HG03196 (cell line): ENCODE measurements around the gene RABAC1.
"Not testable (repeated sequence)": the region's sequence is repeated elsewhere in the genome, so short reads cannot be mapped to it uniquely, and the experiment has no call there.

Experiments used
- ATAC-seq: cut with Tn5 transposase; IDR thresholded peaks from one replicate; pipeline ENCODE4 v1.9.1; 2021; ENCODE audit not compliant: unreplicated experiment

RABAC1 gene

DNA sequence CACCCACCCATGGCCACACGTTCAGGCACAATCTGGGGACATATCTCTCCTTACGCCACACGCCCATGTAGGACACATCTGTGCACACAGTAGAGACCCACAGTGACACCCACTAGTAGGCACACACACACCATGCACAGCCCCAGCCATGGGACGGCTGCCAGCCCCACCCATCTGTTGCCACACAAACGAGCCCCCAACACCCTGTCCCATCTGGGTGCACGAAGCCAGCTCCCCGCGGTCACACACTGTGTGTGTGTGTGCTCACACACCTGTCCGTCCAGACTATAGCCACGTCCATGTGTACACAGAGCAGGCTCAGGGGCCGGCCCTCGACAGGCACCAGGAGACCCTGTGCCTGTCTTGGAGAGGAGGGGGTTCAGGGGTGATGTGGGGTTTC, 41.4 kb downstream of the RABAC1 start:
- ATAC-seq = no peak

DNA sequence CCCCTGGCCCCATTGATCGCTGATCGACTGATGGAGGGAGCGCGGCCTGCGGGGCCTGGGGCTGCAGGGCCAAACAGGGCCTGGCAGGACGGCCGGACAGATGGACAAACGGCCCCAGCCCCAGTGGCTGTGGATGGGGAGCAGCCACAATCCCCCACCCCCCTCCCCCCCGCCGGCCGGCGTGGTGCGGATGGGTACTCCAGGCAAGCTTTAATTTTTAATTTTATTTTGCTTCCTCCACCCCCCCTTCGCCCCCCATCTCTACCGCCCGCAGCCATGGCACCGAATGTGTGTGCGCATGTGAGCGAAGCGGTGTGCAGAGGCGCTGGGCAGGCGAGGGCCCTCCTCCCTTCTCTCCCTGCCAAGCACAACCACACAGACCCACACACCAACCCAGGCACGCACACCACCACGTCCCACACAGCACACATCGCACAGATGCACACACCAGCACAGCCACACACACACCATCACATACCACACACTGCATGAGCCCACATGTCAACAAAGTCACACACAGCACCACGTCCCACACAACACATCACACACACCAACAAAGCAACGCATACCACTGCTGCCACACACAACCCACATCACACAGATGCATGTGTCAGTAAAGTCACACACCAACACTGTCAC, 43.2 kb downstream of the RABAC1 start:
- ATAC-seq = no peak

DNA sequence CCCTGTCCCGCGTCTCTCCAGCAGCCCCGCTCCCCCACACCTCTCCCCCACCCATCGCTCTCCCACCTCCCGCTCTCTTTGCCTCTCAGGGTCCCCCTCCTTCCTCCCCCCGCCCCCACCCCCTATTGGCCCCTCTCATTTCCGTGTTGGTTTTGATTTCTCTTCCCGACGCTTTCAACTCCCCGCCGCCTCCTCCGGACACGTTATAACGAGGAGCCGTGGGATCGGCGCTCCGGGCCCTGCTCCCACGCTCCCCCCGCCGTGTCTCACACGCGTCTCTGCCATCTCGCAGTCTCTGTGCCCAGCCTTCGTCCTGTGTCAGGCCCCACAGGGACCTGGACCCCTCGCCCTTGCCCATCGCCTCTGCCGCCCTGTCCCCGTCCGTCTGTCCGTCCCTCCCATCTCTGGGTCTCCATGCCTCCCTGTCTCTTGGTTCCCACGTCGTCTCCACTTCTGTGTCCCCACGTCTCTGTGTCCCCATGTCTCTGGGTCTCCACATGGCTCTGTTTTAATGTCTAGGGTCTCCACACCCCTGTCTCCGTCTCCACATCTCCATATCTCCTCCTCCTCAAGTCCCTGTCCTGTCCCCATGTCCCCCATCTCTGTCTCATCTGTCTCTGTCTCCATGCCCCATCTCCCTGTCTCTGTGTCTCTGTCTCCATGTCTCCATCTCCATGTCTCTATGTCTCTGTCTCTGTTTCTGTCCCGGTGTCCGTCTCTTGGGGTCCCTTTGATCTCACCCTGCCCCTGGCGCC, 43.9 kb downstream of the RABAC1 start:
- ATAC-seq = no peak

DNA sequence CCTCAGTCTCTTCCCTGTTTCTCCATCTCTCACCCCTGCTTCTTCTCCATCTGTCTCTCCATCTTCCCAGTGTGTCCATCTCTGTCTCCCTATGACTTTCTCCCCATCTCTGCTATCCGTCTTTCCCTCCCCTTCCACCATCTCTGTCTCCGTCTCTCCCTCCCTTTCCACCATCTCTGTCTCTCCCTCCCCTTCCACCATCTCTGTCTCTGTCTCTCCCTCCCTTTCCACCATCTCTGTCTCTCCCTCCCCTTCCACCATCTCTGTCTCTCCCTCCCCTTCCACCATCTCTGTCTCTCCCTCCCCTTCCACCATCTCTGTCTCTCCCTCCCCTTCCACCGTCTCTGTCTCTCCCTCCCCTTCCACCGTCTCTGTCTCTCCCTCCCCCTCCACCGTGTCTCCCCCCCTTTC, 44.7 kb downstream of the RABAC1 start:
- not testable (repeated sequence) for ATAC-seq

DNA sequence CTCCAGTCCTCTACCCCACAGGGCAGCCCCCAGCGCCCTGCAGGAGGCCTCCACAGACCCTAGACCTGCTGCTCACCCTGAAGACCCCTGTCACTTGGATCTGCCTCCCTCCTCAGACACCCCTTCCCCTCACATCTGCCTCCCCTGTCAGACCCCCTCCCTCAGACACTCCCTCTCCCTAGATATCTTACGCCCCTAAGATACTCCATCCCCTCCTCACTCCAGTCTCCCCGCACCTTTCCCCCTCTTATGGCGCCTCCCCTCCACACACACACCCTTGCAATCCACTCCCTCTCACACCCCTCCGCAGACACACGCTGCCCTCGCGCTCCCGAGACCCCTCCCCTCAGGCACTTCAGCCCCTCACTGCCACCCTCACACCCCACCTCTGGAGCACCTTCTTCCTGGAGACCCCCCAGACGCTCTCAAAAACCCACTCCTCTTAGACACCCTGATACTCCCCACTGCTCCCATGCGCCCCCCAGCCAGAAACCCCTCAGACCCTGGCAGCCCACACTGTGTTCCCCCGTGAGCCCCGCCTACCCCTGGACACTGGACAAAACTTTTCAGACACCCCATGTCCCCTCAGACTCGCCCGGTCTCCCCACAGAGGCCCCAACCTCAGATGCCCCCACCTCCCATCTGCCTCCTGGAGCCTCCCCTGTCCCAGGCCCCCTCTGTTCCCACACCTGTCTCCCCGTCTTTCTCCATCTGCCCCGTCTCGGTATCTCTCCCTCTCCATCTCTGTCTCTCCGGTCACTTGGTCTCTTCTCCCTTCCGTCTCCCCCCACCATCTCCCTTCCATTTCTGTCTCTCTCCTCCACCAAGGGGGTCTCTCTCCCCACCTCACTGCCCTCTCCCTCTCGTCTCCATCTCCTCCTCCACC, 45.3 kb downstream of the RABAC1 start:
- no peak for ATAC-seq

DNA sequence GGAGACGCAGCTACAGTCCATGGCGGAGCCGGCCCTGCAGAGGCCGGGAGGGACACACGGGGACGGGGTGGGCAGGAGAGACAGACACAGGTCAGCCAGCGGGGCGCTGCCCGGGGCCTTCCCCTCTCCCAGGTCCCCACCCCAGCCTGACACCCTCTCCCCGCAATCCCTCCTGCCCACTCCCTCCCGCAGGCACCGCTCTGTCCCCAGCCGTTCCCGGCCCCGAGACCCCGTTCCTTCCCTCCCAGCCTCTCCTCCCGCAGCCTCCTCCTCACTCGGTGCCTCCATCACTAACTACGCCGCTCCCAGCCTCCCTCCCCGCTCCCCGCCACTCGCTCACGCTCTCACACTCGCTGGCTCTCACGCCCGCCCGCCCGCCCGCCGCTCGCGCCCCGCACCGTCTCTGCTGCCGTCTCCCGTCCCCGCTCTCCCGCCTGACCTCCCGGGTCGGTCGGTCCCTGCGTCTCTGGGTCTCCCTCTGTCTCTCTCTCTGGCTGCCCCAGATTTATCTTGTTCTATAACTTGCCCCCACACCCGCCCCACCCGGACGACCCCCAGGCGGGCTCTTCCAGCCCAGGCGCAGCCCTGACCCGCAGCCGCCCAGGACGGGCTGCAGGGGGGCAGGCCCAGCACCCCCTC, 46.1 kb downstream of the RABAC1 start:
- no peak for ATAC-seq

DNA sequence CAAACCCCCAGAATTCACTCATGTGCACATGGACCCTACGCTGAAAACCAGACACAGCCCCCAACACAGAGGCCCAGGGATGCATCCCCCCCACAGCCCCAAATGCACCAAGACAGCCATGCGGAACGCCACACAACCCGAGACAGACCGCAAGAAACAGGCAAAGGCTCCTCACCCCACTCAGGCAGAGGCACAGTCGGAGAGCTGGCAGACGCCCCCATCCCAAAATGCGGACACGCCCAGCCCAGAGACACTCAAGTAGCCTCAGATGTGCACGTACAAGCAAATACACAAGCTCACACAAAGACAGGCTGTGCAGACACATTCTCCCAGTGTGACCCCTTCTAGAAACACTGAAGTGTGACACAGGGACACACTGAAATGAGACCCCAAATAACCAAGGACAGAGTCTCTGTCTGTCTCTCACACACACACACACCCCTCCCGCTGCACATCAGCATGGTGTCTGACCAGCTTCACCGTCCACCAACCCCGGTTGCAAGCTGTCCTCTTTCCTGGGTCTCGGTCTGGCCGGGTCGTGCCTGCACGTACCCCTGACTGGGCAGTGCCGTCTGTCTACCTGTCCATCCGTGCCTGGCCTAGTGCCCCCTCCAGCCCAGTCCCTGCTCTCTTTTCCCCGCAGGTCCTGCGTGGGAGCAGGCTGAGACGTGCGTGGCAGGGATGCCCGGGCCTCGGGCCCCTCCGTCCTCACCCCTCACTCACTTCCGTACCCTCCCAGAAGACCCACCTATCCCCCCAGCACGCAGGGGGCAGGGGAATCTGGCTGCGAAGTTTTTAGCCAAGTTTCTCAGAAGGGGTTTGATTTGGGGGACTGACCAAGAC, 47.0 kb downstream of the RABAC1 start:
- ATAC-seq = no peak

DNA sequence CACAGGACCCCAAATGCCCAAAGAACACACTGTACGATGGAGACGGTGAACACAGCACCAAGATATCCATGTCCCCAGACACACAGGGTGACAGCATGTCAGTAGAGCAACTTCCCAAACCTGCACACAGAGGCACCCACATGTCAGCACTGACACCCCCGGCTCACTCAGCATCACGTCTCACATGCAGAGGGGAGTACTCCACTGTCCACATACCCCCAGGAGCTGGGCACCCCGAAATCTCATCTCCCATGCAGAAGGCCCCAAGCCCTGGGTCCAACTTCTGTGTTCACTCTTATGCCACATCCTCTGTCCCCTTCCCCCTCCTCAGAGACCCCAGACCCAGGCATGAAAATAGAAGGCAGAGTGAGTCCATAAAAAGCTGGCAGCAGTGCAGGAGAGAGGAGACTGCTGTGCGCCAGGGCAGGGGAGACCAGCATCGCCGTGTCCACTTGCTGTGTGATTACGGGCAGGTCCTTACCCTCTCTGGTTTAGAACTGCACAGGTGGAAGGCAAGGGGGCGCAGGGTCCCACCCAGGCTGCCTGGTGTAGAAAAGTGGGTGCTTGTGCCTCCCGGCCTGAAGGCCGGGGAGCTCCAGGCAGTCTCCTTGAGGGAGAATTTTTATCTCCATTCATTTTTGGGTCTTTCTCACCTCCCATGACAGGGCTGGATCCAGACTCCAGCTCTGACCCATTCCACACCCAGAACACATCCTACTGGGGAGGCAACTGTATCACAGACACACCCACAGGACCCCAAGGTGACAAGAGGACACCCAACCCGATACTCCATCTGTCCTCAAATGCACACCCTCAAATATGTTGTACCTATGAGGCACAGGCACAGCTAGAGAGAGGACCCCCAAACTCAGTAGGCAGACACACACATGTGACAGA, 47.9 kb downstream of the RABAC1 start:
- no peak for ATAC-seq

DNA sequence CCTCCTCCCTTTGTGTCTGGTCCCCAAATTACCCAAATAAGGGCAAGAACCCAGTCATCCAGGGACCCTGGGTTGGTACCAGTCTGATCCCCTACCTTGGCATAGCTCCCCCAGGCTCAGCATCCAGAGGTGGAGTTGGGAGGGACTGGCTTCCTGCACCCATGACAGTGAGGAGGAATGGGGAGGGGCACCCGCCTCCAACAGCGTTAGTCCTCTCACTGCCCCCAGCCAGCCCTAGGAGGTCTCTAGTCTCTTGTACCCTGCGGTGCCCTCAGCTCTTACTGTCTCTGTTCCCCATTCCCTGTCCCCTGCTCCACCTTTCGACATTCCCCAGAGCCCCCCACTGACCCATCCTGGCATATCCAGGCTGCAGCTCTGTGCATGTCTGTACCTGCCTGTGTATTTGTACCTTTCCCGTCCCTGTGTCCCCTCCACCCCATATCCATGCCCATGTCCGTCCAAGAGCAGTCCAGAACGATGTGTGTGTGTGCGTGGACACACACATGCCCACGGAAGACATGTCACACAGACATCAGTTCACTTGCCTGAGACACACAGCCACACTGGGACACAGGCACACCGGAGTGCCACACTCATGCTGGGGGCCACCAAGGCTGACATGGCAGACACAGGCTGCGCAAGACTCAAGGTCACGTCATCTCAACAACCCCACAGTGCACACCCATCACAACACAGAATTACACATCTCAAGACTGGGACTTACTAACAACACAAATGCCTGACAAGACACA, 48.7 kb downstream of the RABAC1 start:
- no peak for ATAC-seq

DNA sequence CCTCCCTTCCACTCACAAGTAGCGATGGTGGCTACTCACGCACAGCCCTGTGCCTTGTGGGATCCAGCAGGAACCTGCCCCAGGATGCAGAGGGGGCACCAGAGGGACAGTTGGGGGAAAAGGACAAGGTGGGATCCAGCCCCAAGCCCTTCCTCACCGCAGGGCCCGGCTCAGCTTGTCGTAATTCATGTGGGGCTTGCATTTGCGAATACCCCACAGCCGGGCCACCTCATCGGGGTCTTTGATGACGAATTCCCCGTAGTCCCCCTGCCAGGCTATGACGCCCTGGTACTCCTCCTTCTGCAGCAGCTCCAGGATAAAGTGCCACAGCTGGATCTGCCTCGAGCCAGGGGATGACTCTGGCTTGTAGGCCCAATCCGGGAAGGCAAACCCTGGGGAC, 49.4 kb downstream of the RABAC1 start:
- no peak for ATAC-seq

DNA sequence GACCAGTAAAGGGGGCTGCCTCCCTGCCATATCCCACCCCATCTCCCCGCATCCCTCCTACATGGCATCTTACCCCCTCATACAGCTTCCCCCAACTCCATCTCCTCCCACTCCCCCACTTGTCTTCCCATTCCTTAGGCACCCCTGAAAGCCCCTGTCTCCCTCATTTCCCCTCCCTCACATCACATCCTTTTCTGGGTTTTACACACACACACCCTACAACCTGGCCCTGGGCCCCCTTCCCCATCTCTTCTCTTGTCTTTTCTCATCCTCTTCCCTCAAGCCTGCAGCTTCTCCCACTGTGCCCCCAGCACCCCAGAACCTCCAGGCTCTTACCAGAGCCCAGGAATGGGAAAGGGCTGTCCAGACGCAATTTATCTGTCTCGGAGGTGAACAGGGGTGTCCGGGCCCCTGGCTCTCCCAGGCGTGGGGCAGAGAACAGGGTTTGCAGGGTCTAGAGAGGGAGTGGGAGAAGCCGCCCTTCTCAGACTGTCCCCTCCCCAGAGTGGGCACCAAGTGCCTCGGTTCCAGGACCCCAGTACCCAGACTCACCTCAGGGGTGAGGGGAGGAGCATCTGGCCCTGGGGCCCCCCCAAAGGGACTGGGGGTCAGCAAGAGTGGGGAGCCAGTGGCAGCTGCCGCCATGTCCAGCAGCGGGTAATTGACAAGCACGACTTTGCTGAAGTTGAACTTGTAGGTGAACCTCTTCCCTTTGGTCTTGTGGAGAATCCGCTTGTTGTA, 50.2 kb downstream of the RABAC1 start:
- no peak for ATAC-seq

DNA sequence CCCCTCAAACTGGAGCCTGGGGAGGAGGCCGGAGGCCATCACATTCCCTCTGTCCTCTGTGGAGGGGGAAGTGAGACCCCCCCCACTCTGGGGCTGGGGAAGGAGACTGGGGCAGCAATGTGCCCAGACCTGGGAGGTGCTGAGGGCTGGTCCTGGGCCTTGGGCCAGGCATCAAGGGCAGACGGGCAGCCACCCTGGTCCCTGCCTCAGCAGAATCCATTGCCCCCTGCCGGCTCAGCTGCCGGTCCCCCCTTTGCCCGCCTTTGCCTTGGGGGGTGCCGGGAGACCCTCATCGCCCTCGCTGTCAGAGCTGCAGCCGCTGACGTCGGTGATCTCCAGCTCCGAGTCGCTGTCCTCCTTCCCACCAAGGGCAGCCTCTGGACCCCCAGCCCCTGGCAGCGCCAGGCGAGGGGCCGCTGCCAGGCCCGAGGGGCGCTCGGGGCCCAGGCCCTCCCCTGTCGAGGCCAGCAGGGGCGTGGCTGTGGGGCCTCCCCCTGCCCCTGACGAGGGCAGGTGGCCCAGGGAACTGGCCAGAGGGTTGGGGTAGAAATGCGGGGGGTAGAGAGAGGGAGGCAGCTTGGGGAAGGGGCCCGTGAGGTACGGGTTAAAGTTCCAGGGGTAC, 51.0 kb downstream of the RABAC1 start:
- ATAC-seq = no peak

DNA sequence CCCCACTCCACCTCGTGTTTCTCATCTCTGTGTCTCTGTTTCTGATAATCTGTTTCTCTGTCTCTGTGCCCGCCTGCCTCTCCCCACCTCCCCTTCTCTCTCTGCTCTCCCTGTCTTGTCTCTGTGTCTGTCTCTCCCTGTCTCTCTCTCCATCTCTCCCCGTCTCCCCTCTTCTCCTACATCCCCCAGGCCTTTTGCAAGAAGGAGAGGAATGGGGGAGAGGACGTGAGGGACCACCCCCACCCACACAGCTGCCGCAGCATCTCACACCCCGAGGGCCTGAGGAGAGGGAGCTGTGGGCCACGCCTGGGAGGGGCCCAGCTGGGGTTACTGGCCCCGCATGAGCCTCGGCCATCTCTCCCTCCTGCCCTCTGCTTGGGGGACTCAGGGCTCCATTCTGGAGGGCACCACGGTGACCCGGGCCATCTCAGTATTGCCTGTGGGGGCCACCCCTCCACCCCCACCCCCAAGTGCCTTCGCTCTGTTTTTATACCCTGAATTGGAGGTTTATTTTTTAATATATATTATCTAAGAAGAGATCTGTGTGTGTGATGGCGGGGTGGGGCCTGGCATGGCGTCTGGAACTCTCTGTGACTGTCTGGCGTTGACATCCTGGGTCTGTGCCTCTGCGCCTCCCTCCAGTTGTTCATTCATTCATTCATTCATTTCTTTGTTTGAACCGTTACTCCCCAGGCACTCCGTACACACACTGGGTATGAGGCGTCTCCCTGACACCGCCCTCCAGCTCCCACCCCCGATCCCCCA, 52.0 kb downstream of the RABAC1 start:
- no peak for ATAC-seq
